Activated B cell treated with CpG ODN at 0.5 μM for 24 hours (primary cell): ENCODE data around the gene HS6ST3. TPM values are rescaled to one million over a fixed set of nuclear protein-coding genes. Genes with fewer than 3 reads are reported as not detected.
"Not testable (repeated sequence)": the region's sequence is repeated elsewhere in the genome, so short reads cannot be mapped to it uniquely, and the experiment has no call there.

Experiments
- ATAC-seq: fragments of 200-7000 bp; cut with Tn5 transposase; one replicate; pipeline ENCODE4 v1.10.0; 2021; ENCODE audit warnings: low read depth, mild to moderate bottlenecking, moderate library complexity
- CTCF ChIA-PET: fragments of 350-600 bp; sonication (Branson Sonifier 250); formaldehyde crosslinking; loops from one replicate; lab custom pipeline; 2021; ENCODE audit warnings: antibody characterized with exemption; lab: Charles Lee
- POLR2A ChIA-PET: fragments of 350-600 bp; sonication (Branson Sonifier 250); formaldehyde crosslinking; loops from one replicate; lab custom pipeline; 2021; ENCODE audit warnings: antibody characterized with exemption; lab: Charles Lee
- DNase-seq: peaks from one replicate; pipeline ENCODE4 v3.0.0; 2022
- H3K27ac Mint-ChIP-seq: one replicate; pipeline ENCODE4 v1.8.0; 2020; ENCODE audit warnings: mixed read lengths
- H3K27me3 Mint-ChIP-seq: one replicate; pipeline ENCODE4 v1.8.0; 2021; ENCODE audit warnings: mixed read lengths
- H3K36me3 Mint-ChIP-seq: one replicate; pipeline ENCODE4 v1.8.0; 2021; ENCODE audit warnings: low read depth, mixed read lengths
- H3K4me1 Mint-ChIP-seq: one replicate; pipeline ENCODE4 v1.8.0; 2021; ENCODE audit warnings: mixed read lengths
- H3K4me3 Mint-ChIP-seq: one replicate; pipeline ENCODE4 v1.8.0; 2020; ENCODE audit warnings: mild to moderate bottlenecking, mixed read lengths
- H3K9me3 Mint-ChIP-seq: one replicate; pipeline ENCODE4 v1.8.0; 2020; ENCODE audit warnings: mixed read lengths
- intact Hi-C: fragments of 100-400 bp; cut with micrococcal nuclease; formaldehyde crosslinking; loops from one replicate; pipeline ENCODE4 v1.15.1; 2024
- total RNA-seq: library from RNA; stranded (reverse); gene quantifications from 2 replicates; pipeline ENCODE4 v1.2.3, GENCODE V29; 2022
- TF ChIP-seq, protein P1 (sequence below): fragments of 200-600 bp; IDR thresholded peaks from one replicate; pipeline ENCODE4 v1.8.0; 2022; ENCODE audit warnings: antibody characterized with exemption, mild to moderate bottlenecking

The HS6ST3 gene
- total RNA-seq, 1 donor from 2014 or later, result not detected

DNA sequence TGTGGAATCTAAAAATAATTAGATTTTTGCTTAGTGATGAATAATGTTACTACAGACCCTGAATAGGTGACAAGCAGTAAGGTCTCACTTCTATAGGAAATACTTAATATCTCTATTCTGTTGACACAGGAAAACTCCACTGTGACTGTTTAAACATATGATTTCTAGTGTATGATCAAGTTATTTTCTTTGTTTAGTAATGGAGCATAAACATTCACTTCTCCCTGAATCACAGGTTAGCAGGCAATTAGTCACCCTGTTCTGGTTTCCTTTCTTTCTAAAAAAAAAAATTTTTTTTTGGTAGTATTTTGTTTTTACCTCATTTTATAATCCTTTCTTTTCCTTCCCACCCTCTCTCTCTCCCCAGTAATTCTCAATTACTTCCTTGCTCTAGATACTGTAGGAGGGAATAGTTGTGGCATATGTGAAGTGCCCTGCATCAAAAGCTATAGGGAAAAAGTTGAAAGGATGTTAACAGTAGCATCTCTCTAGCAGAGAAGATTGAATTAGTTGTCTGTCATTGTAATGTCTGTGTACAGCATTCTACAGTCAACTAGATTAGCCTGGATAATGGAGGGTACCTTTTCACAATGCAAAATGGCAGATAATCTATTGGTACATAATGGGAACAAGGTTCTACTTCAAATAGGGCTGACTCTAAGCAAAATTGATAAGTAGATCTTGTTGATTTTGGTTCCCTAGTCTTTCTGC lies 3.5 kb downstream of the HS6ST3 start:
- no peak overlapping the region for H3K4me3 Mint-ChIP-seq
- intact Hi-C loops, result no loop called here
- no peak for ATAC-seq
- POLR2A ChIA-PET, result no interaction called here
- peaks cover 37% of the 10 kb centered on the region for H3K27me3 Mint-ChIP-seq
- H3K9me3 Mint-ChIP-seq, result no peaks in the 10 kb centered on the region
- no peaks in the 10 kb centered on the region for H3K36me3 Mint-ChIP-seq
- DNase-seq, result no peak
- peaks cover 10% of the 10 kb centered on the region for H3K4me1 Mint-ChIP-seq
- TF ChIP-seq, protein P1, sequence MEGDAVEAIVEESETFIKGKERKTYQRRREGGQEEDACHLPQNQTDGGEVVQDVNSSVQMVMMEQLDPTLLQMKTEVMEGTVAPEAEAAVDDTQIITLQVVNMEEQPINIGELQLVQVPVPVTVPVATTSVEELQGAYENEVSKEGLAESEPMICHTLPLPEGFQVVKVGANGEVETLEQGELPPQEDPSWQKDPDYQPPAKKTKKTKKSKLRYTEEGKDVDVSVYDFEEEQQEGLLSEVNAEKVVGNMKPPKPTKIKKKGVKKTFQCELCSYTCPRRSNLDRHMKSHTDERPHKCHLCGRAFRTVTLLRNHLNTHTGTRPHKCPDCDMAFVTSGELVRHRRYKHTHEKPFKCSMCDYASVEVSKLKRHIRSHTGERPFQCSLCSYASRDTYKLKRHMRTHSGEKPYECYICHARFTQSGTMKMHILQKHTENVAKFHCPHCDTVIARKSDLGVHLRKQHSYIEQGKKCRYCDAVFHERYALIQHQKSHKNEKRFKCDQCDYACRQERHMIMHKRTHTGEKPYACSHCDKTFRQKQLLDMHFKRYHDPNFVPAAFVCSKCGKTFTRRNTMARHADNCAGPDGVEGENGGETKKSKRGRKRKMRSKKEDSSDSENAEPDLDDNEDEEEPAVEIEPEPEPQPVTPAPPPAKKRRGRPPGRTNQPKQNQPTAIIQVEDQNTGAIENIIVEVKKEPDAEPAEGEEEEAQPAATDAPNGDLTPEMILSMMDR, result no peak
- H3K27ac Mint-ChIP-seq, result no peak overlapping the region
- CTCF ChIA-PET, result no interaction called here

DNA sequence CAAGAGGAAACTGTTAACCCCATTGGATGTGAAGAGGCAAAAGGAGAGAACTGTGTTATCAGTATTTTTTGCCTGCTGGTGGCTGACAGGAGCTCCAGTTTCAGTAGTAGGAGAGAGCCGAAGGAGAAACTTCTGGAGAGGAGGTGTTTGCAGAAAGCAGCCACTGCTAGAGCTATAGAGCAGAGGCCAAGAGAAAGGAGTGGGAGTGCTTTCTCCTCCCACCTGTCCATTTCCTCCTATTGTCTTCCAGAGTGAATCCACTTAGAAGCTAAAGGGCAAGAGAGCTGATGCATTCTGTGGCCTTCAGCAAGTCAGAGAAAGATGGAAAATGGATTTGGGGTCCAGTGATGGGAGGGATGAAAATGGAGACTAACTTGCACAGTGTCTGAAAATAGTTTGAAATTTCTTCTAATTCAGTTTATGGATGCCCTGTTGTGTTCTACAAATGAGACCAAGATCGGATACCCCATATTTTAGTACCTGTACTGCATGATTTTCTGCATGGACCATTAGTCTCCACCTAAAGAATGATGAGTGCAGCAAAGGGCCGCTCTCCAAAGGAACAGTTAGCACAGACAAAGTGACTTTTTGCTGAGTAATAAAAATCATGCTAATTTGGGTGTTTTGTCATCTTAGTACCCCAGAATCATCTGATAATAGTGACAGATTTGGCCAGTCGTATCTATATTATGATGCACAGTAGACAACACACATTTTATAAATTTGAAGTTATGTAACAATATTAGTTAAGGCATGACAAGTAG lies 10.7 kb downstream of the HS6ST3 start:
- ChIA-PET CTCF (no interaction called here), POLR2A (no interaction called here)
- DNase-seq, result no peak
- no peak for ATAC-seq
- no peak overlapping the region for H3K27ac Mint-ChIP-seq
- H3K4me3 Mint-ChIP-seq, result no peak overlapping the region
- no peaks in the 10 kb centered on the region for H3K9me3 Mint-ChIP-seq
- H3K27me3 Mint-ChIP-seq, result peaks cover 4% of the 10 kb centered on the region
- intact Hi-C loops, result no loop called here
- H3K4me1 Mint-ChIP-seq, result no peaks in the 10 kb centered on the region
- TF ChIP-seq, protein P1, result no peak
- H3K36me3 Mint-ChIP-seq, result no peaks in the 10 kb centered on the region

DNA sequence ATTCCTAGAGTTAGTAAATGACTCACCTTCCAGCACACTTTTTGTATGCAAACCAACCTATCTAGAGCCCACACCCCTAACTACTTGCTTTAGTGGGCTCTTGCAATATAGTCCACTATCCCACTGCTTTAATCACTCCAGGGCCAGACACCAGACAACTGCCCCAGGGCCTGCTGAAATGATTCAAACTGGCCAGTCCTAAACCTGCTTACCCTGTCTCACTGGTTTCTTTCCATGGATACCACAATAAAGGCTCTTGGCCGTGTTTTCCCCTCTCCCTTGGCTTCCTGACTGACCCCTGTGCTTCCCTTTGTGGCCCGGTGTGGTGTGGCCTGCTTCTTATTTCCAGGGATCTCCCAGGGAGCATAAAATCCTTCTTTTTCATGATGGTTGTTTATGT lies 14.6 kb downstream of the HS6ST3 start:
- DNase-seq (no peak), ATAC-seq (no peak)
- POLR2A ChIA-PET, result no interaction called here
- intact Hi-C loops, result no loop called here
- Mint-ChIP-seq H3K36me3 (no peaks in the 10 kb centered on the region), H3K4me1 (no peaks in the 10 kb centered on the region), H3K4me3 (no peak overlapping the region), H3K27ac (no peak overlapping the region), H3K9me3 (peaks cover 17% of the 10 kb centered on the region), H3K27me3 (no peaks in the 10 kb centered on the region)
- TF ChIP-seq, protein P1, result no peak
- CTCF ChIA-PET, result interaction anchor here (0.6 kb wide), 1 partner anchor 152 kb away, joined by 3 read pairs; no protein-coding TSS in a partner anchor

DNA sequence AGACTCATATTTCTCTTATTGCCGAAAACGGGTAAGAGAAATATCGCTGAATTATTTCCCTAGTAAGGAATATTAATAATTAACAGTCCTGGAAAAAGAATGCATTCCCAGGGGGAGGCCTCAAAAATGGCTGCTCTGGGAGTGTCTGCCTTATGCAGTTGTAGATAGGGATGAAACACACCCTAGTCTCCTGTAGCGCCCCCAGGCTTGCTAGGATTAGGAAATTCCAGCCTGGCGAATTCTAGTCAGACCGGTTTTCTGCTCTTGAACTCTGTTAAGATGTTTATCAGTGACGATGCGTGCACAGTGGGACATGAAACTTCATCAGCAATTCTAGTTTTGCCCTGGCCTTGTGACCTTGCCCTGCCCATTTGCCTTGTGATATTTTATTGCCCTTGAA lies 18.2 kb downstream of the HS6ST3 start:
- H3K4me1 Mint-ChIP-seq, H3K36me3 Mint-ChIP-seq, POLR2A ChIA-PET, H3K27me3 Mint-ChIP-seq, H3K27ac Mint-ChIP-seq, ATAC-seq, intact Hi-C loops, DNase-seq, H3K4me3 Mint-ChIP-seq, CTCF ChIA-PET: not testable (repeated sequence)
- peaks cover 17% of the 10 kb centered on the region for H3K9me3 Mint-ChIP-seq

DNA sequence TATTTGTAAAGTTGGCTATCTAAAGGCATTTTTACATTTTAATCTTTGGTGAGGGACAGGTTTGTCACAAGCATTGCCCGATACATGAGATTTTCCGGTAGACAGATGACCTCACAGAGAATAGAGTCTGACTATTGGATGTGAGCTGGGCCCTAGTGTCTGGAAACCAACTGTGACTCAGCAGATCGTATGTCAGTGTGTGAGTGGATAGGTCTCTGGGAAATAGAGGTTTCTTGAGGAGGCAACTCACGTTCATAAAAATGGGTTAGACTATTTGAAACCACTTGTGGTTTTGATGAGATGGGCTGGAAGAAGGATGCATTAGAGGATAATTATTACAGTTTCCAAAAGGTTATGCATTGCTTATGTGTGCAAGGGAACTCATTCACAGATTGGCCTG lies 19.2 kb downstream of the HS6ST3 start:
- ATAC-seq (no peak), DNase-seq (no peak)
- Mint-ChIP-seq H3K27ac (no peak overlapping the region), H3K36me3 (no peaks in the 10 kb centered on the region), H3K4me1 (no peaks in the 10 kb centered on the region), H3K9me3 (peaks cover 17% of the 10 kb centered on the region), H3K4me3 (no peak overlapping the region), H3K27me3 (no peaks in the 10 kb centered on the region)
- TF ChIP-seq, protein P1, result no peak
- intact Hi-C loops, result no loop called here
- ChIA-PET CTCF (no interaction called here), POLR2A (no interaction called here)
